NCI-H345 treated with DMSO at 0.1 percent for 48 hours (cell line): ENCODE data around the gene DES.

Source experiments
- DNase-seq: peaks from one replicate; lab custom pipeline; 2025; ENCODE audit not compliant: unreplicated experiment; lab: John Stamatoyannopoulos, UW

The DES gene

GRCh38 chr2:219471476-219472371 lies 53.5 kb downstream of the DES start:
- no peak for DNase-seq

- DNase-seq: no peak
Measured at GRCh38 chr2:219472629-219473187, 54.5 kb downstream of the DES start.

GRCh38 chr2:219473511-219473910 lies 55.3 kb downstream of the DES start:
- no peak for DNase-seq

- no peak for DNase-seq
Measured at GRCh38 chr2:219474285-219475060, 56.3 kb downstream of the DES start.

GRCh38 chr2:219475278-219475677 lies 57.1 kb downstream of the DES start:
- no peak for DNase-seq

GRCh38 chr2:219475697-219476651 lies 57.8 kb downstream of the DES start:
- no peak for DNase-seq
